Dendritic cell treated with granulocyte-macrophage colony-stimulating factor and Interleukin-4, amounts not matched to agents 40 ng/mL and 50 ng/mL, for 4 days (primary cell): ENCODE data around the gene EXOC6B.
"Not testable (repeated sequence)": the region's sequence is repeated elsewhere in the genome, so short reads cannot be mapped to it uniquely, and the experiment has no call there.

Experiments
- H3K27ac Mint-ChIP-seq: one replicate; pipeline ENCODE4 v1.8.0; 2022; ENCODE audit warnings: mild to moderate bottlenecking, mixed read lengths
- H3K27me3 Mint-ChIP-seq: one replicate; pipeline ENCODE4 v1.8.0; 2022; ENCODE audit warnings: mild to moderate bottlenecking, mixed read lengths
- H3K36me3 Mint-ChIP-seq: one replicate; pipeline ENCODE4 v1.8.0; 2022; ENCODE audit warnings: low read depth, mixed read lengths
- H3K4me1 Mint-ChIP-seq: one replicate; pipeline ENCODE4 v1.8.0; 2022; ENCODE audit warnings: low read depth, mixed read lengths
- H3K4me3 Mint-ChIP-seq: one replicate; pipeline ENCODE4 v1.8.0; 2022; ENCODE audit warnings: mild to moderate bottlenecking, moderate library complexity, mixed read lengths
- H3K9me3 Mint-ChIP-seq: one replicate; pipeline ENCODE4 v1.8.0; 2022; ENCODE audit warnings: mixed read lengths
- intact Hi-C: fragments of 100-400 bp; cut with micrococcal nuclease; formaldehyde crosslinking; loops from one replicate; pipeline ENCODE4 v1.15.0; 2022

The EXOC6B gene

DNA sequence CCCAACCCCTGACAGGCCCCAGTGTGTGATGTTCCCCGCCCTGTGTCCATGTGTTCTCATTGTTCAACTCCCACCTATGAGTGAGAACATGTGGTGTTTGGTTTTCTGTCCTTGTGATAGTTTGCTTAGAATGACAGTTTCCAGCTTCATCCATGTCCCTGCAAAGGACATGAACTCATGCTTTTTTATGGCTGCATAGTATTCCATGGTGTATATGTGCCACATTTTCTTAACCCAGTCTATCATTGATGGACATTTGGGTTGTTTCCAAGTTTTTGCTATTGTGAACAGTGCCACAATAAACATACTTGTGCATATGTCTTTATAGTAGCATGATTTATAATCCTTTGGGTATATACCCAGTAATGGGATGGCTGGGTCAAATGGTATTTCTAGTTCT lies 270.9 kb downstream of the EXOC6B start:
- H3K27ac Mint-ChIP-seq, H3K27me3 Mint-ChIP-seq, H3K4me3 Mint-ChIP-seq, H3K9me3 Mint-ChIP-seq, H3K4me1 Mint-ChIP-seq, intact Hi-C loops, H3K36me3 Mint-ChIP-seq: not testable (repeated sequence)

DNA sequence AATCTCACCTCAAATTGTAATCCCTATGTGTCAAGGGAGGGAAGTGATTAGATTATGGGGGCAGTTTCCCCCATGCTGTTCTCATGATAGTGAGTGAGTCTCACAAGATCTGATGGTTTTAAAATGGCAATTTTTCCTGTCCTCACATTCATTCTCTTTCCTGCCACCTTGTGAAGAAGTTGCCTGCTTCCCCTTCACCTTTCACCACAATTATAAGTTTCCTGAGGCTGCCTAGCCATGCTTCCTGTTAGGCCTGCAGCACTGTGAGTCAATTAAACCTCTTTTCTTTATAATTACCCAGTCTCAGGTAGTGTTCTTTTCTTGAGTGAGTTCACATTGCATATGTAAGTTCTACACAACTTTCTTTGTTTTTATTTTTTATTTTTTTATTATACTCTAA lies 271.5 kb downstream of the EXOC6B start:
- no peak overlapping the region for H3K27ac Mint-ChIP-seq
- no peaks in the 10 kb centered on the region for H3K4me1 Mint-ChIP-seq
- intact Hi-C loops = no loop called here
- no peak overlapping the region for H3K4me3 Mint-ChIP-seq
- H3K9me3 Mint-ChIP-seq = no peaks in the 10 kb centered on the region
- no peaks in the 10 kb centered on the region for H3K27me3 Mint-ChIP-seq
- peaks cover 7% of the 10 kb centered on the region for H3K36me3 Mint-ChIP-seq

DNA sequence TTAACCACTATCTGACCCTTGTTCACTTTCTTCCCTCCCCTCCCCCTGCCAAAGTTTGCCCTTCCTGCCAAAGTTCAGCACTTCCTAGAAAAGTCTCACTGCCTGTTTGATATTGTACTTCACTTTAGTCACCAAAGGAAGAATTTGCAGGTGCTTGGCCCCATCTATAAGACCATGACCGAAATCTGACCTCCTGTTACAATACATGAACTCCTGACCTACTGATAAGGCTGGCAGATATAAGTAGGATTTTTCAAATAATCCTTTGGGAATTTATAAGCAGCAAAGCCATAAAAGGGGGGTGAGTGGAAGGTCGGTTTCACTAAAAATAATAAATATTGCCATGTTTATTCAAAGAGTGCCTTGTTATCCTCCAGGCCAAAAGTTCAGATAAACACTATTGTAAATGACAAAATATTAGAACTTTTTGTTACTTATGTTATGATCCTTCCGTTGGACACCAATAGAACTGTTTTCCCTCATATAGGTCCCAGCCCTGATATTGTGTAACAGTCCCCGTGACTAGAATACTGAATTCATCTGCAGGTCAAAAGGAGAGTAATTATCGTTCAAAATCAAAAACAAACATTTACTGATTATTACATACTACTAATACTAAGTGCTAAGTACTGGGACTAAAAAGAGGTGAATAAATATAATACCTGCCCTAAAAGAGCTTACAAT lies 277.6 kb downstream of the EXOC6B start:
- H3K4me3 Mint-ChIP-seq = no peak overlapping the region
- H3K27ac Mint-ChIP-seq = no peak overlapping the region
- H3K36me3 Mint-ChIP-seq = no peaks in the 10 kb centered on the region
- no peaks in the 10 kb centered on the region for H3K27me3 Mint-ChIP-seq
- intact Hi-C loops = no loop called here
- no peaks in the 10 kb centered on the region for H3K9me3 Mint-ChIP-seq
- no peaks in the 10 kb centered on the region for H3K4me1 Mint-ChIP-seq

DNA sequence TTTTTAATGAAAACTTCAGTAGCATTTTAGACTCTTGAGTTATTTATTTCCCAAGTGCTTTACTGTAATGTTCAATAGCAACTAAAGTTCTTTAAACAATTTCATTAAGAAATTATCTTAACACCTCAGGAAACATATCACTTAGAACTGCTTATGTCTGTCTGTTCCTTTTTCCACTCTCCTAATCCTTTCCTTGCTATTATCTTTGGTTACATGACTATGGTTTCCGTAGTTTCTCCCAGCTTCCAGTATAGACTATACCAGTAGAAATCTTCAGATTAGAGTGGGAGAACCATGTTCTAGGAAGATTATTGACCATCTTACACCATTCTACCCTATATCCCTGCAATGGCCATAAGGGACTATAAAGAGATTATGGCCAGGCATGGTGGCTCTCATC lies 280.0 kb downstream of the EXOC6B start:
- Mint-ChIP-seq H3K4me3 (no peak overlapping the region), H3K4me1 (no peaks in the 10 kb centered on the region), H3K36me3 (no peaks in the 10 kb centered on the region), H3K27me3 (no peaks in the 10 kb centered on the region), H3K27ac (no peak overlapping the region), H3K9me3 (no peaks in the 10 kb centered on the region)
- intact Hi-C loops = no loop called here

DNA sequence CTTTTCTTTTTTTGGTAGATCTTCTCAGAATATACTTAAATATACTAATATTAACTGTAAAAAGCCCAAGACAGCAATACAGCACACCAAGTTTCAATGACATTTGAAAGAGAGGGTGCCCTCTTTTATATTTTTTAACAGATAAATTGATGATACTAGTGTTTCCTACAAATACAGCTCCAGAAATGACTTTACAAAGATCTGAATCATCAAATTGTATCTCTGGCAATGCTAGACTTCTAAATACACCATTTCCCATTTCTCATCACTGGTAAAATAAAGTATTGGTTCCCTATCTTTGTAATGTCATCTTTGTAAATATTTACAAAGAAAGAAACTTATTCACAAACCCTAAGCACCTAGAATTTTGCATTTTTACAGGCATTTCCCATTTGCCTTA lies 281.3 kb downstream of the EXOC6B start:
- Mint-ChIP-seq H3K4me1 (no peaks in the 10 kb centered on the region), H3K9me3 (no peaks in the 10 kb centered on the region), H3K27ac (no peak overlapping the region), H3K4me3 (no peak overlapping the region), H3K36me3 (no peaks in the 10 kb centered on the region), H3K27me3 (no peaks in the 10 kb centered on the region)
- intact Hi-C loops = no loop called here

DNA sequence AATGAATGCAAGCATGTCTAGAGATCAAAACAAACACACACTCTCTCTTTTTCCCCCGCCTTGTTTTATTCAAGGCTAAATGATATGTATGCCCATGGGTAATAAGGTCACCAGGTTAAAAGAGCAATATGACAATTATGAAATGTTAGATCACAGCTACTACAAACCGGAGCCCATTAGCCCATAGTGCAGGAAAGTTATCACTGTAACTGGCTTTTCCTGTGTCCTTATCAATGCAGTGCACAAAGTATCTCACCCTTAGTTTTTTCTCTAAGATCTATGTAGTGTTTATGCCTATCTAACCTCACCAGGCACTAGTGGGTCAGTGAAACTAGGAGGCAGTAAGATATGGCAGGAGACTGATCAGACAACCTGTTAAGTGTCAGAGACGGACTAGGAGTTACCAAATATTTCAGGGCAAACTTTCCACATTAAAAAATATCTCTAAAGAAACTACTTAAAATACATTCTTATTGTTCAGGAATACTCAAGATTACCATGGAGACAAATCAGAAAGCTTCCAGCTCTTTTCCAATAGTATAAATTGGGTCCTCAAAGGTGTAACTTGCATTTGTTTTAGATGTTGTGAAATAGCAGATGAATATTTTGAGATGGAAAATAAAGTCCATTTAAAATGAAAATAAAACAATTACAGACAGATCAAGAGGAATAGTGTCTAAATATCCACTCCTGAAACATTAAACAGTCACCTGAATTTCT lies 282.2 kb downstream of the EXOC6B start:
- H3K27me3 Mint-ChIP-seq = no peaks in the 10 kb centered on the region
- H3K4me3 Mint-ChIP-seq = no peak overlapping the region
- no peaks in the 10 kb centered on the region for H3K36me3 Mint-ChIP-seq
- no peaks in the 10 kb centered on the region for H3K4me1 Mint-ChIP-seq
- H3K9me3 Mint-ChIP-seq = no peaks in the 10 kb centered on the region
- no peak overlapping the region for H3K27ac Mint-ChIP-seq
- intact Hi-C loops = no loop called here

DNA sequence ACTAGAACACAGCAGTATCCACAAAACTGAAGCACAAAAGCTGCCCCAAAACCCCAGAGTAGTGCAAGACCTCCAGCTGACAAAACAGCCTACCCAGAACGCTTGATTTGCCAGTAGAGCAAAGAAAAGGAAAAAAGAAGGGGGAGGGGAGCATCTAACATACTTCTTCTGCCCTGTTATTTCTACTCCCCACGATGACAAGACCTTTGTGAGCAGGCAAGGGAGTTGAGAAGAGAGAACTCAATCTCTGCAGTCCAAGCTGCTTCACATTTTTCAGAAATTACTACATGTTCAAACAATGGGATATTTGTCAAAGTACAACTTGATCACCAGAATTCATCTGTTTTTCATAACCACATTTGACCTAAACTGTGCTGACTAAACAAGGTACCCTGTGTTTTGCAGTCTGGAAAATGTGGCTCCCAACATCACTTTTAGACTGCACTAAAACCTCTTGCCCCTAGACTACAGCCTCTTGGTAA lies 286.7 kb downstream of the EXOC6B start:
- Mint-ChIP-seq H3K4me1 (no peaks in the 10 kb centered on the region), H3K27ac (no peak overlapping the region), H3K4me3 (no peak overlapping the region), H3K9me3 (no peaks in the 10 kb centered on the region), H3K36me3 (no peaks in the 10 kb centered on the region), H3K27me3 (no peaks in the 10 kb centered on the region)
- intact Hi-C loops = no loop called here

DNA sequence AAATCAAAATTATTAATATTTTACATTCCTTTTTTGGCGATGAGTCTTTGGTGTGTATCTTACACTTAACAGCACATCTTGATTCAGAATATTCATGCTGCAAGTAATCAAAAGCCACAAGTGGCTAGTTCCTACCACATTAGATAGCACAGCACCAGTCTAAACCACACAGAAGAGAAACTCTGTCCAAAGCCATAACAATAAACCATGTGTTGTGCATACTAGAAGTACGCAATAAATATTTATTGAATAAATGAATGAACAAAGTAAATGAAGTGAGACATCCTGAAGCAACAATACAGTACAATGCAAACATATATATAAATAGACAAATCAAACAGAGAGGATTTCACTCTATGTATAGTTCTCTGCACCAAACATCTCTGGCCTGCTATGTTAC lies 287.3 kb downstream of the EXOC6B start:
- intact Hi-C loops = no loop called here
- Mint-ChIP-seq H3K4me1 (no peaks in the 10 kb centered on the region), H3K27me3 (no peaks in the 10 kb centered on the region), H3K36me3 (no peaks in the 10 kb centered on the region), H3K27ac (no peak overlapping the region), H3K9me3 (no peaks in the 10 kb centered on the region), H3K4me3 (no peak overlapping the region)

DNA sequence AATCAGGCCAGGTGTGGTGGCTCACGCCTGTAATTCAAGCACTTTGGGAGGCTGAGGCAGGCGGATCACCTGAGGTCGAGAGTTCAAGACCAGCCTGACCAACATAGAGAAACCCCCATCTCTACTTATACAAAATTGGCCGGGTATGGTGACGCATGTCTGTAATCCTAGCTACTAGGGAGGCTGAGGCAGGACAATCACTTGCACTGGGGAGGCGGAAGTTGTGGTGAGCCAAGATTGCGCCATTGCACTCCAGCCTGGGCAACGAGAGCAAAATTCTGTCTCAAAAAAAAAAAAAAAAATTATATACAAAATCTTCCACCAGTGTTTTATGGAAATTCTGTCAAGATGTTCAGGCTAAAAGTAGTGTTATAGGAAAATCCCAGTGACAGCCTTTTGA lies 290.2 kb downstream of the EXOC6B start:
- H3K4me3 Mint-ChIP-seq, H3K27ac Mint-ChIP-seq, intact Hi-C loops, H3K4me1 Mint-ChIP-seq, H3K27me3 Mint-ChIP-seq, H3K9me3 Mint-ChIP-seq, H3K36me3 Mint-ChIP-seq: not testable (repeated sequence)

DNA sequence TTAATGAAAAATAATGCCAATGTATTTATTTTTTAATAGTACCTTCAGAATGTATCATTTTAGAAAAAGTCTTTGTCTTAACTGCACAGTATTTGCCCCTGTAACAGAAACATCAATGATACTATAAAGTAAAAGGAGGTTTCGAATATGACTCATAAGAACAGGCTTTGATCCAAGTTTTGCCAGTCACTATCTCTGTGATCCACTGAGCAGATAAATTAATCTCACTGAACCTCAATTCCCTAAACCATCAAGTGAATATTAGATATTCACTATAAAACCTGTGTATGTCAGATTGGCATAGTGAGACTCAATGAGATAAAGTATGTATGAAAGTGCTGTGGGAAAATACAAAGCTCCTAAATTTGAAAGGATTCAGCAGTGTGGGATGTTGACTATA lies 292.1 kb downstream of the EXOC6B start:
- H3K27ac Mint-ChIP-seq = no peak overlapping the region
- no peaks in the 10 kb centered on the region for H3K4me1 Mint-ChIP-seq
- no peaks in the 10 kb centered on the region for H3K36me3 Mint-ChIP-seq
- H3K27me3 Mint-ChIP-seq = no peaks in the 10 kb centered on the region
- no peaks in the 10 kb centered on the region for H3K9me3 Mint-ChIP-seq
- intact Hi-C loops = no loop called here
- no peak overlapping the region for H3K4me3 Mint-ChIP-seq

DNA sequence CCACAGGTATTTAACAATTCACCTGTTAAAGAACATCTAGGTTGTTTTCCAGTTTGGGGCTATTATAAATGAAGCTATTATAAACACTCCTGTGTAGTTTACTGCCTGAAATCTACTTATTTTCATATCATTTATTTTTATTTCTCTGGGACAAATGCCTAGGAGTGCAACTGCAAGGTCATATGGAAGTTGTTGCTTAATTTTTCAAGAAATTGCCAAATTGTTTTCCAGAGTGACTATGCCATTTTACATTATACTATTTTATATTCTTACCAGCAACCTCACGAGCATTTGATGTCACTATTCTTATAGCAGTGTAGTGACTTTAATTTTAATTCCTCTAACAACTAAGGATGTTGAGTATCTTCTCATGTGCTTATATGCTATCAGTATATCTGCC lies 298.4 kb downstream of the EXOC6B start:
- H3K36me3 Mint-ChIP-seq = no peaks in the 10 kb centered on the region
- H3K4me3 Mint-ChIP-seq = no peak overlapping the region
- no peaks in the 10 kb centered on the region for H3K9me3 Mint-ChIP-seq
- intact Hi-C loops = no loop called here
- H3K4me1 Mint-ChIP-seq = no peaks in the 10 kb centered on the region
- H3K27me3 Mint-ChIP-seq = no peaks in the 10 kb centered on the region
- no peak overlapping the region for H3K27ac Mint-ChIP-seq

DNA sequence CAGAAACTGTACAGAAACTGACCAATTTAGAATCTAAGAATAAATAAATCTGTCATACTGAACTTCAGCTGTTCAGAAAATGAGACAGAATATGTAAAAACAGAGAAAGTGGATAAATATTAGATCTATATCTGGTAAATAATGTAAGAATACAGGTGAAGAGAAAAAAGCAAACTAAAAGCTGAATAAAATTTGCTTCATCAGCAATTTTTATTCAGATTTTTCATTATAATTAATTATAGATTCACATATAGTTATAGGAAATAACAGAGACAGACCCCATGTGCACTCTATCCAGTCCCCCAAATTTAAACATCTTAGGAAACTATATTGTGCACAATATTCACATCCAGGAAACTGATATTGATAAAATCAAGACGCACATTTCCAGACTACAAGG lies 299.2 kb downstream of the EXOC6B start:
- H3K4me3 Mint-ChIP-seq = no peak overlapping the region
- H3K4me1 Mint-ChIP-seq = no peaks in the 10 kb centered on the region
- H3K27ac Mint-ChIP-seq = no peak overlapping the region
- intact Hi-C loops = no loop called here
- H3K9me3 Mint-ChIP-seq = no peaks in the 10 kb centered on the region
- no peaks in the 10 kb centered on the region for H3K36me3 Mint-ChIP-seq
- no peaks in the 10 kb centered on the region for H3K27me3 Mint-ChIP-seq

DNA sequence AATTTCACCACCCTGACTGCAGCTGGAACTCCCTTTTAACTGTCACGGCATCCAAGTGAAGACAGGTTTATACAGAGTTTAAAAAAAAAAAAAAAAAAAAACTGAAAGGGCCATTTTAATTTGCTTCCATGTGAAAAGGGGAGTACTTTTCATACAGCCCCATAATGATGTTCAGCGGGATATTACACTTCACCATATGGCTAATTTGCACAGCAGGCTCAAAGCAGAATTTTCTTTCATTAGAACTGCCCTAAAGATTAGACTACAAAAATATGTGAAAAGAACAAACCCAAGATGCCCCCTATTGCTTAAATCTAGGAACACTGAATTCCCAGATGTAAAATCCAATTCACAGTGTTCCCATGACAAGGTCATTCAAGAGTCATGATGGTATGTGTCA lies 301.8 kb downstream of the EXOC6B start:
- Mint-ChIP-seq H3K9me3 (no peaks in the 10 kb centered on the region), H3K36me3 (no peaks in the 10 kb centered on the region), H3K4me3 (no peak overlapping the region), H3K27ac (no peak overlapping the region), H3K27me3 (no peaks in the 10 kb centered on the region), H3K4me1 (no peaks in the 10 kb centered on the region)
- intact Hi-C loops = no loop called here

DNA sequence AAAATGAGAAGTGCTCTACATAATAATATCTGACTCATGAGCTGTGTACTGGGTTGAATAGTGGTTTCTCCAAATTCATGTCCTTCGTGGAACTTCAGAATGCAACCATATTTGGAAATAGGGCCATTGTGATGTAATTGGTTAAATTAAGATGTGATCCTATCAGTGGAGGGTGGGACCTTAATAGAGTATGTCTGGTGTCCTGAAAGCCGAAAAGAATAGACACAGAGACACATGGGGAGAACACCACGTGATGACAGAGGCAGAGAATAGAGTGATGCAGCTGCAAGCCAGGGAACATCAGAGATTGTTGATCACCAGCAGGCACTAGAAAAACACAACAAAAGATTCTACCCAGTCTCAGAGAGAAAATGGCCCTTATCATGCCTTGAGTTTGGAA lies 310.1 kb downstream of the EXOC6B start:
- Mint-ChIP-seq H3K36me3 (no peaks in the 10 kb centered on the region), H3K9me3 (no peaks in the 10 kb centered on the region), H3K4me3 (no peak overlapping the region), H3K4me1 (no peaks in the 10 kb centered on the region), H3K27me3 (no peaks in the 10 kb centered on the region), H3K27ac (no peak overlapping the region)
- intact Hi-C loops = no loop called here

DNA sequence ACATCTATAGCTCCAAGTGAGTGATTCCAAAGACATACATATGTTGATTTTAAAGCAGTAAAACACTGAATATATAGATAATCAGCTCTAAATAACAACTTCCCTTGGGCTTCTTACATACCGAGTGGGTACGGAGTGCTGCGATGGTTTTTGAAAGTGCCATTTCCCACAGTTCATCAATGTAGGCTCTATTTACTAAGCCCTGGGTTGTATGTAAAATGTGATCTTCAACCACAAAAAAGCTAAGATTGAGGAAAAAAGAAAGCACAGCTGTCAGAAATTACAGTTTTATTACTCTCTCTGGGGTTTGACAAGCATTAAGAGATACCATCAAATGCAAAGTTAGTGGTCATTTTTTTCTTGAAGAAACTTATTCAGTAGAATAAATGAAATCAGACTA lies 312.8 kb downstream of the EXOC6B start:
- H3K27ac Mint-ChIP-seq = no peak overlapping the region
- H3K4me1 Mint-ChIP-seq = no peaks in the 10 kb centered on the region
- no peaks in the 10 kb centered on the region for H3K27me3 Mint-ChIP-seq
- H3K9me3 Mint-ChIP-seq = no peaks in the 10 kb centered on the region
- H3K36me3 Mint-ChIP-seq = no peaks in the 10 kb centered on the region
- intact Hi-C loops = no loop called here
- H3K4me3 Mint-ChIP-seq = no peak overlapping the region
